PC-9 (cell line): Measurements from ENCODE around the gene MIEF1.

Source experiments
- CTCF ChIP-seq: fragments of 200-600 bp; sonication (generic); conservative IDR thresholded peaks from 2 replicates; pipeline ENCODE4 v1.6.1; 2017; ENCODE audit warnings: mixed run types, antibody characterized with exemption, mild to moderate bottlenecking, moderate library complexity
- EZH2 ChIP-seq: fragments of 200-600 bp; sonication (generic); IDR thresholded peaks from 2 replicates; pipeline ENCODE4 v1.8.0; 2017; ENCODE audit warnings: antibody characterized with exemption, low read depth

- no peak for TF ChIP-seq CTCF
- no peak for TF ChIP-seq EZH2
Observed at GRCh38 chr22:39515266-39516050, 13.4 kb downstream of the MIEF1 start.
